ENCODE measurements around the gene PARD3B.

The PARD3B gene

GRCh38 chr2:205424326-205424725 is 879.1 kb downstream of the PARD3B start:
- Mint-ChIP-seq H3K4me1 (no peaks in the 10 kb centered on the region), H3K36me3 (ENCODE audit: low read depth) (no peaks in the 10 kb centered on the region), H3K9me3 (peaks cover 4% of the 10 kb centered on the region), H3K27me3 (no peaks in the 10 kb centered on the region), H3K27ac (no peak overlapping the region), H3K4me3 (no peak overlapping the region)
- DNase-seq (no peak), ATAC-seq (no peak)

GRCh38 chr2:205425102-205425501 is 879.8 kb downstream of the PARD3B start:
- Mint-ChIP-seq H3K9me3 (peaks cover 4% of the 10 kb centered on the region), H3K27me3 (no peaks in the 10 kb centered on the region), H3K36me3 (ENCODE audit: low read depth) (no peaks in the 10 kb centered on the region), H3K4me3 (no peak overlapping the region), H3K4me1 (no peaks in the 10 kb centered on the region), H3K27ac (no peak overlapping the region)
- DNase-seq (no peak), ATAC-seq (no peak)

GRCh38 chr2:205427112-205427511 is 881.8 kb downstream of the PARD3B start:
- Mint-ChIP-seq H3K4me1 (no peaks in the 10 kb centered on the region), H3K36me3 (ENCODE audit: low read depth) (no peaks in the 10 kb centered on the region), H3K9me3 (no peaks in the 10 kb centered on the region), H3K4me3 (no peak overlapping the region), H3K27me3 (no peaks in the 10 kb centered on the region), H3K27ac (no peak overlapping the region)
- DNase-seq (no peak), ATAC-seq (no peak)

GRCh38 chr2:205428811-205429210 is 883.5 kb downstream of the PARD3B start:
- ATAC-seq = no peak

GRCh38 chr2:205435970-205436369 is 890.7 kb downstream of the PARD3B start:
- ATAC-seq (no peak), DNase-seq (no peak)
- no peaks in the 10 kb centered on the region for H3K36me3 Mint-ChIP-seq (ENCODE audit: low read depth)
- no peaks in the 10 kb centered on the region for H3K4me1 Mint-ChIP-seq
- no peaks in the 10 kb centered on the region for H3K9me3 Mint-ChIP-seq
- H3K27ac Mint-ChIP-seq = no peak overlapping the region
- no peaks in the 10 kb centered on the region for H3K27me3 Mint-ChIP-seq
- H3K4me3 Mint-ChIP-seq = no peak overlapping the region

More at GRCh38 chr2:205428811-205429210, 883.5 kb downstream of the PARD3B start:
- no peak overlapping the region for H3K4me3 Mint-ChIP-seq
- no peaks in the 10 kb centered on the region for H3K4me1 Mint-ChIP-seq
- no peak overlapping the region for H3K27ac Mint-ChIP-seq
- H3K9me3 Mint-ChIP-seq = no peaks in the 10 kb centered on the region
- H3K36me3 Mint-ChIP-seq (ENCODE audit: low read depth) = no peaks in the 10 kb centered on the region
- DNase-seq = no peak
- H3K27me3 Mint-ChIP-seq = no peaks in the 10 kb centered on the region

GRCh38 chr2:205438241-205438640 is 893.0 kb downstream of the PARD3B start:
- Mint-ChIP-seq H3K9me3 (no peaks in the 10 kb centered on the region), H3K27me3 (no peaks in the 10 kb centered on the region), H3K27ac (no peak overlapping the region), H3K4me3 (no peak overlapping the region), H3K36me3 (ENCODE audit: low read depth) (no peaks in the 10 kb centered on the region), H3K4me1 (no peaks in the 10 kb centered on the region)
- no peak for ATAC-seq
- no peak for DNase-seq

GRCh38 chr2:205439621-205440020 is 894.3 kb downstream of the PARD3B start:
- H3K4me1 Mint-ChIP-seq = no peaks in the 10 kb centered on the region
- DNase-seq (no peak), ATAC-seq (no peak)
- no peaks in the 10 kb centered on the region for H3K9me3 Mint-ChIP-seq
- no peaks in the 10 kb centered on the region for H3K27me3 Mint-ChIP-seq
- no peaks in the 10 kb centered on the region for H3K36me3 Mint-ChIP-seq (ENCODE audit: low read depth)
- no peak overlapping the region for H3K27ac Mint-ChIP-seq
- H3K4me3 Mint-ChIP-seq = no peak overlapping the region

GRCh38 chr2:205441524-205441923 is 896.2 kb downstream of the PARD3B start:
- Mint-ChIP-seq H3K36me3 (ENCODE audit: low read depth) (no peaks in the 10 kb centered on the region), H3K27ac (no peak overlapping the region)
- DNase-seq = no peak

GRCh38 chr2:205448189-205448588 is 902.9 kb downstream of the PARD3B start:
- H3K9me3 Mint-ChIP-seq = no peaks in the 10 kb centered on the region
- no peak overlapping the region for H3K27ac Mint-ChIP-seq
- no peak overlapping the region for H3K4me3 Mint-ChIP-seq
- ATAC-seq (no peak), DNase-seq (no peak)
- no peaks in the 10 kb centered on the region for H3K4me1 Mint-ChIP-seq
- H3K27me3 Mint-ChIP-seq = no peaks in the 10 kb centered on the region
- H3K36me3 Mint-ChIP-seq (ENCODE audit: low read depth) = no peaks in the 10 kb centered on the region

More at GRCh38 chr2:205441524-205441923, 896.2 kb downstream of the PARD3B start:
- H3K27me3 Mint-ChIP-seq = no peaks in the 10 kb centered on the region
- no peaks in the 10 kb centered on the region for H3K4me1 Mint-ChIP-seq
- ATAC-seq = no peak
- no peaks in the 10 kb centered on the region for H3K9me3 Mint-ChIP-seq
- H3K4me3 Mint-ChIP-seq = no peak overlapping the region

GRCh38 chr2:205451901-205452512 is 906.7 kb downstream of the PARD3B start:
- no peaks in the 10 kb centered on the region for H3K36me3 Mint-ChIP-seq (ENCODE audit: low read depth)
- H3K27me3 Mint-ChIP-seq = no peaks in the 10 kb centered on the region
- H3K4me1 Mint-ChIP-seq = no peaks in the 10 kb centered on the region
- no peak overlapping the region for H3K27ac Mint-ChIP-seq
- no peak overlapping the region for H3K4me3 Mint-ChIP-seq
- ATAC-seq (no peak), DNase-seq (no peak)
- no peaks in the 10 kb centered on the region for H3K9me3 Mint-ChIP-seq

- ATAC-seq = no peak
- Mint-ChIP-seq H3K4me3 (no peak overlapping the region), H3K9me3 (no peaks in the 10 kb centered on the region), H3K27ac (no peak overlapping the region), H3K36me3 (ENCODE audit: low read depth) (no peaks in the 10 kb centered on the region), H3K27me3 (peaks cover 2% of the 10 kb centered on the region), H3K4me1 (no peaks in the 10 kb centered on the region)
- no peak for DNase-seq
These were observed 907.9 kb downstream of the PARD3B start for GRCh38 chr2:205453202-205453601.

GRCh38 chr2:205456682-205457081 is 911.4 kb downstream of the PARD3B start:
- no peak for ATAC-seq
- Mint-ChIP-seq H3K27me3 (peaks cover 5% of the 10 kb centered on the region), H3K27ac (no peak overlapping the region), H3K4me1 (peaks cover 5% of the 10 kb centered on the region), H3K9me3 (no peaks in the 10 kb centered on the region), H3K4me3 (no peak overlapping the region), H3K36me3 (ENCODE audit: low read depth) (no peaks in the 10 kb centered on the region)
- no peak for DNase-seq

GRCh38 chr2:205460217-205460616 is 914.9 kb downstream of the PARD3B start:
- DNase-seq (no peak), ATAC-seq (no peak)
- Mint-ChIP-seq H3K27ac (no peak overlapping the region), H3K27me3 (peaks cover 6% of the 10 kb centered on the region), H3K9me3 (no peaks in the 10 kb centered on the region), H3K36me3 (ENCODE audit: low read depth) (no peaks in the 10 kb centered on the region), H3K4me1 (peaks cover 11% of the 10 kb centered on the region), H3K4me3 (no peak overlapping the region)

GRCh38 chr2:205461169-205461568 is 915.9 kb downstream of the PARD3B start:
- Mint-ChIP-seq H3K36me3 (ENCODE audit: low read depth) (no peaks in the 10 kb centered on the region), H3K9me3 (no peaks in the 10 kb centered on the region), H3K4me3 (no peak overlapping the region), H3K27me3 (peaks cover 6% of the 10 kb centered on the region), H3K27ac (no peak overlapping the region), H3K4me1 (peaks cover 11% of the 10 kb centered on the region)
- no peak for DNase-seq
- peak; percentile 57 for ATAC-seq

- H3K27me3 Mint-ChIP-seq = peaks cover 6% of the 10 kb centered on the region
- peaks cover 11% of the 10 kb centered on the region for H3K4me1 Mint-ChIP-seq
- H3K27ac Mint-ChIP-seq = no peak overlapping the region
- DNase-seq (peak; percentile 3), ATAC-seq (peak; percentile 76)
- no peaks in the 10 kb centered on the region for H3K9me3 Mint-ChIP-seq
- H3K4me3 Mint-ChIP-seq = no peak overlapping the region
- H3K36me3 Mint-ChIP-seq (ENCODE audit: low read depth) = no peaks in the 10 kb centered on the region
These were observed 916.7 kb downstream of the PARD3B start for GRCh38 chr2:205461678-205462665.

Data from activated naive CD8-positive, alpha-beta T cell treated with anti-CD3 and anti-CD28 coated beads, Interleukin-2, amount 50 U/mL, for 24 hours (primary cell).